Activated CD4-positive, alpha-beta T cell treated with anti-CD3 and anti-CD28 coated beads, Interleukin-2, Interleukin-6, amounts not matched to agents 100 ng/mL and 50 ng/mL, durations not matched to agents 16 hours and 8 hours (primary cell): ENCODE data around the gene DHX30.
A peak's percentile ranks its signal among the peaks of the same experiment; 100 is the strongest.

Source experiments
- DNase-seq: peaks from one replicate; pipeline ENCODE4 v3.0.0-alpha.2; 2020

Gene DHX30

DNA sequence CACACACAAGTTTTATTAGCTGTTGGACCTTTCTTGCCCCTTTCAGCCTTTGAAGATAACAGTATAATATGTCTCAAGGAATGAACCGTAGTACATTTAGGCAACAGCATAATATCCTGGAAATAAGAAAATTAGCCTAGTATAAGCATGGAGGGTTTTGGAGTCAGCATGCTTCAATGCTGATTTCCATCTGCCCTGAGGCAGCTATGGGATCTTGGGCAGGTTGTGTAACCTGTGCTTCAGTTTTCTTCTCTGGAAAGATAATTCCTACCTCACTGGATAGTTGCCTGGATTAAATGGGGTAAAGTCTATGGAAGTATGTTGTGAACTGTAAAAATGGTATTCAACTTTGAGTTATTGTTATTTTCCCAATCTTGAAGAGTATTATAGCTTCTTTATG lies 1.6 kb downstream of the DHX30 start:
- DNase-seq, result no peak

DNA sequence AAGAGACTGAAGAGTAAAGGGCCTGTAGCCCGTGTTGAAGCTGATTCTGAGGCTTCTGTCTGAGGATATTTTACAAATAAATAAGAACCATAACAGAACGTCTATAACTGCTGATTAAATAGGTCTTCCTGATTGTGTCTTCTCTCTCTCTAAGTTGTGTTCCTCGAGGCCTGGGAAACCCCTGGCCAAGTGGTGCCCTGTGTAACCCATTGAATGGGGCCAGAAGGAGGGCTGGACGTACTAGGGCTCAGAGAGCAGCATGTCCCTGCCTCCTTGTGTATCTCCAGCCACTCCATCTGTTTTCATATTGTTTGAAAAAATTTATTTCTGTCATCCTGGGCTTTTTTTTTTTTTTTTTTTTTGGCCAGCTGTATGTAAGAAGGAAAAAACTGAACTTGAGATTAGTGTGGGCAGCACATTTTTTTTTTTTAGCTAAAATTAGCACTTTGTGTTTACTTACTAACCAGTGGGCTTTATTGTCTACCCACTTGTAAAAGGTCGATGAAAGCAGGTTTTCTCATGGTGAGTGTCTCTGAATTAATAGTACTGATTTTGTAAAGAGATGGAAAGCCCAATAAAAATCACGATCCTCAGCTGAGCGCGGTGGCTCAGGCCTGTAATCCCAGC lies 10.7 kb downstream of the DHX30 start:
- no peak for DNase-seq

DNA sequence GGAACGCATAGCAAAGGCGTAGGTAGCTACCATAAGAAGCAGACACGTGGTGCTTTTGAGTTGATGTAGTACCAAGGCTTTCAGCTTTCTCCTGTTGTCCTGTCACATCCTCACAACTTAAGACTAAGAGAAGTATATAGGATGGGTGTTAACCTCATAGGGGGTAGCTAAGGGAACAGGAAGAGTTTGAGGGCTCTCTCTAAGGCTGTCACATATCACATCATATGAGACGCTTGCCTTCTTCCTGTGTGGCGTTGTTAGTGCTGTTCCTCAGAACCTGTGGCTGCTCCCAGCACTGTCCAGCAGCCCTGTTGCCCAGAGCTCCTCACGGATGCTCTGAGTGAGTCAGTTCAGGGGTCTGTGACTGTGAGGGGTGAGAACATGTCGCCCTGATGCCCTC lies 14.7 kb downstream of the DHX30 start:
- no peak for DNase-seq

DNA sequence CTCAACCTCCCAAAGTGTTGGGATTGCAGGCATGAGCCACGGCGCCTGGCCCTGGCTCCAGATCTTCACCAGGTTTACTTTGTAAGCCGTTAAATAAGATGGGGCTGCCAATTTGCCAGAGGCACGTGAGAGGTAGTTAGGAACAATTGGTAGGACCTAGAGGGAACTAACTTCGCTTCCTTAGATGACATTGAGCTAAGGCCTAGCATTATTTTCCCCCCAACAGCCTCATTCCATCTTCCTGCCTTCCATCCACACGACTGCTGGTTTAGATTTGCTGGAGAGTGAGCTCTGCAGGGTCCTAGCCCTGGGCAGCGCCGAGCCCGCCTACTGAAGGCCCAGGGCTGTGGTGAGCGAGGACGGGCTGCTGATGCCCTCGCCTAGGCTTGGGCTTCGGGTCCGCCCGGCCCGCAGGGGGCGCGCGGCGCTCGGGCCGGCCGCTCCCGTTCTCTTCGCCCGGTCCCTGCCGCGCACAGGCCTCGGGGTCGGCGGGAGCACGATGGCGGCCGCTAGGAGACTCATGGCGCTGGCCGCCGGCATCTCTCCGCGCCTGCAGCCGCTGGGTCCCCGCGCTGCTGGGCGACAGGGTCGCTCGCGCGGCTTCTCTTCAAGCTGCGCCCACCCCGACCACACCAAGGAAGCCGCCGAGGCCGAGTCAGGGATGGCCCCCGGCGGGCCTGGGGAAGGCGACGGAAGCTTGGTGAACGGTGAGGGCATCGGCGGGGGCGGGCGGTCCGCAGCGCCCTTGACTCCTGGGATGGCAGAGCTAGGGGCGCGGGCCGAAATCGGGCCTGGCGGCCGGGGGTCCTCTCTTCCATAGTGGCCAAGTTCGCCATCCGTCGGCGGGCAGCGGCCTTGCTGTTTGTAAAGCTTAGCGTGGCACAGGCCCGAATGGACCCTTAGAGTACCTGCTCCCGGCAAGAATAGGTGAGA lies 21.9 kb downstream of the DHX30 start:
- peak; percentile 89 for DNase-seq

DNA sequence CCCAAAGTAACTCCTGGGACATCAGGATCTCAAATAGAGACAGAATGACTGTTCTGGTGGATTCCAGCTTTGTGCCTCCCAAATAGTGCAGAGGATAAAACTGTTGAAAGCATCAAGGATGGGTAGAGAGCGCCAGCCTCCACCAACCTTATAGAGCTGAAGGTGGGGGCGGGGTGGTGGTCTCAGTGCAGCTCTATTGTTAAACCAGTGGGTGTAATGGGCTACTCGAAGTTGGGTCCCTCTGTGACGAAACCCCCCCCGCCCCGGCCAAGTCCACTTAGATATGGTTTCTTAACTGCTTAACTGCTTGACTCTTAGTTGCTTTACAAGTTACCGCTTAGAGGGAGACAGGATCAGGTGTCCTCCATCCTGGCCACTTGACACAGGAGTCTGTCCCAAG lies 22.7 kb downstream of the DHX30 start:
- no peak for DNase-seq

DNA sequence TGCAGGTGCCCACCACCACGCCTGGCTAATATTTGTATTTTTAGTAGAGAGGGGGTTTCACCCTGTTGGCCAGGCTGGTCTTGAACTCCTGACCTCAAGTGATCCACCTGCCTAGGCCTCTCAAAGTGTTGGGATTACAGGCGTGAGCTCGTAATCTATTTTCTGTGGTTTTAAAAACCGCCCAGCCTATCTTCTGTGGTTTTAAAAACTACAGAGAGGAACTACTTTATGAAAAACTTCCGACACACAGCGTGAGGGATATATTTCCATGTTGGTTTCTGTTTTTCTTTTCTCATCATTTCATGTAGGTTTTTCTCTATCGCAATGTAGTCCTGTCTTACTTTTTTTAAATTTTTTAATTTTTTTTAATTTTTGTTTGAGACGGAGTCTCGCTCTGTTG lies 26.5 kb downstream of the DHX30 start:
- peak; percentile 21 for DNase-seq

DNA sequence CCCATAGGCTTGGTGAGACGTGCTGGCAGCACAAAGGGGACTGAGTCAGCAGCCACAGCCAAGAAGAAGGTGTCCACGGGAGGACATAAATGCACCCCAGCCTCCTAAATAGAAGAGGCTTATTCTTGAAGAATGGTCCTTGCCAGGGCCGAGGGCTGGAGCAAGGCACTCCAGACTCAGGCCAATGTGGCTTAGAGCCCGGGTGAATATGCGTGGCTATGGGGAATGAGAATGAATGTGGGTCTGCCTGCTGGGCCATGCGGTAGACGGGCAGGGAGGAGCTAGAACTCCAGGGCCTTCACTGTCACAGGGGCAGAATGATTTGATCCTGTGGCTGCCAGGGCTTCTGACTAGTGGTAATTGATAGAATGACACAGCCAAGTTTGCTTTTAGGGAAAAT lies 34.0 kb downstream of the DHX30 start:
- no peak for DNase-seq

DNA sequence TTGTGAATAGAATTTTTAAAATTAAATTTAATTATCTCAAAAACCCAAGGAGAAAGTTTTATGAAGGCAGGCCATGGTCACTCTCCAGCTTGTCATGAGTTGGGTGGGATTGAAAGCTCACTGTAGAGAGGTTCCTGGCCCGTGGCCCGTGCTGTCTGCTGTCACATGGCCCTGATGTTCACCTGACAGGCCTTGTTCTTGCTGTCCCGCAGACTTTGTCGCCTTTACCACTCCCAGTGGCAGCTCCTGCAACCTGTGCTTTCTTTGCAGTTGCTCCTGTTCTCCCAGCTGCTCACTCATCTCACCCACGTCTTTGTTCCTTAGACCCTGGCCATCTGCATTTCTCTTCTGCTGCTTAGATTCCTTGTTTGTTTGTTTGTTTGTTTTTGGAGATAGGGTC lies 35.6 kb downstream of the DHX30 start:
- no peak for DNase-seq

DNA sequence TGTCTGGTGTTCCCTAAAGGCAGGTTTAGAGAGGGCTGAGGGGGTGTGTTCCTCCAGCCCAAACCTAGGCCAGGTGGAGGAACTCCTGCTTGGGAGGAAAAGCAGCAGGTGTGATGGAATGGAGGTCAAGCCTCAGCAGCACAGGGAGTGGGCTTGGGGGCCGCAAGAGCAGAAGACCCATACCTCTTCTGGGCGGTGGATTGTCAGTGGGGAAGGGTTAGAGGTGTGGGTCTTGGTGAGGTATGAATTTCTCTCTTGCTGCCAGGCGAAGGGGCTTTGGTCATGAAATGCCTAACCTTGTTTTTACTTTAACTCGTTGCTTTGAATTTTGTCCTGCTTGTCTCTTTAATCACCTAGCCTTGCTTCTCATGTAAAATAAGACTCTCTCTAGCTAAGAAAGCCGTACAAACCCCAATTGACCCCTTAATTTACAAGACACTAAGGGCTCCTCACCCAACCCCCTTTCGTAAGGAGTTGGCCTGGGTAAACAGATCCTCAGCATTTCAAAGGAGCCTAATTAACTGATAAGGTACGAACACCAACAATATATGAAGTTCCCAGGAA lies 38.9 kb downstream of the DHX30 start:
- DNase-seq, result no peak

DNA sequence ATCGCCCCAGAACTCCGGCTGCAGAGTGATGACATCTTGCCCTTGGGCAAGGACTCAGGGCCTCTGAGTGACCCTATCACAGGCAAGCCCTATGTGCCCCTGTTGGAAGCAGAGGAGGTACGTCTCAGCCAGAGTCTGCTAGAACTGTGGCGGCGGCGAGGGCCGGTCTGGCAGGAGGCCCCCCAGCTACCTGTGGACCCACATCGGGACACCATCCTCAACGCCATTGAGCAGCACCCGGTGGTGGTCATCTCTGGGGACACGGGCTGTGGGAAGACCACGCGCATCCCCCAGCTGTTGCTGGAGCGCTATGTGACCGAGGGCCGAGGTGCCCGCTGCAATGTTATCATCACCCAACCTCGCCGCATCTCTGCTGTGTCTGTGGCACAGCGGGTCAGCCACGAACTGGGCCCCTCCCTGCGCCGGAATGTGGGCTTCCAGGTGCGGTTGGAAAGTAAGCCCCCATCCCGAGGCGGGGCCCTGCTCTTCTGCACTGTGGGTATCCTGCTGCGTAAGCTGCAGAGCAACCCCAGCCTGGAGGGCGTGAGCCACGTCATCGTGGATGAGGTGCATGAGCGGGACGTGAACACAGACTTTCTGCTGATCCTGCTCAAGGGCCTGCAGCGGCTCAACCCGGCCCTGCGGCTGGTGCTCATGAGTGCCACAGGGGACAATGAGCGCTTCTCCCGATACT lies 43.4 kb downstream of the DHX30 start:
- no peak for DNase-seq

DNA sequence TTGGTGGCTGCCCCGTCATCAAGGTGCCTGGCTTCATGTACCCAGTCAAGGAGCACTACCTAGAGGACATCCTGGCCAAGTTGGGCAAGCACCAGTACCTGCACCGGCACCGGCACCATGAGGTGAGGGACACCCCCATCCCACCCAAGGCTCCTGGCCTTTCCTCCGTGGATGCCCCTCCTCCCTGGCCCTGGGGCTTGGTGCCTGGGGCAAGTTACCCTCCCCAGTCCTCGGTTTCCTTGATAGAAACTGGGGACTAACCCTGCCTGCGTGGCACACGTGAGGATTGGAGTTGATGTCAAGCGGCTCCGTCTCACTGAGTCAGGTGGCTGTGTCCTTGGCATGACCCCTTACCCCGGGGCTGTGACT lies 43.9 kb downstream of the DHX30 start:
- DNase-seq, result no peak

DNA sequence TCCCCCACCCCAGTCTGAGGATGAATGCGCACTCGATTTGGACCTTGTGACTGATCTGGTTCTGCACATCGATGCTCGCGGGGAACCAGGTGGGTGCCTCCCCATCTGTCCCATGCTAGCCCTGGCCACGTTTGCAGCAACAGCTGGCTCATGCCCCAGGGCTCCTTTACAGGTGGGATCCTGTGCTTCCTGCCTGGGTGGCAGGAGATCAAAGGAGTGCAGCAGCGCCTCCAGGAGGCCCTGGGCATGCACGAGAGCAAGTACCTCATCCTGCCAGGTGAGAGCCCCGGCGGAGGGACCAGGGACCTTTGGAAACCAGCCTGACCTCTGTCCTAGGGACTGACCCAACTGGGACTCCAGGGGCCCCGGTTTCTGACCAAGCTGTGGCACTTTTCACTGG lies 44.3 kb downstream of the DHX30 start:
- no peak for DNase-seq

DNA sequence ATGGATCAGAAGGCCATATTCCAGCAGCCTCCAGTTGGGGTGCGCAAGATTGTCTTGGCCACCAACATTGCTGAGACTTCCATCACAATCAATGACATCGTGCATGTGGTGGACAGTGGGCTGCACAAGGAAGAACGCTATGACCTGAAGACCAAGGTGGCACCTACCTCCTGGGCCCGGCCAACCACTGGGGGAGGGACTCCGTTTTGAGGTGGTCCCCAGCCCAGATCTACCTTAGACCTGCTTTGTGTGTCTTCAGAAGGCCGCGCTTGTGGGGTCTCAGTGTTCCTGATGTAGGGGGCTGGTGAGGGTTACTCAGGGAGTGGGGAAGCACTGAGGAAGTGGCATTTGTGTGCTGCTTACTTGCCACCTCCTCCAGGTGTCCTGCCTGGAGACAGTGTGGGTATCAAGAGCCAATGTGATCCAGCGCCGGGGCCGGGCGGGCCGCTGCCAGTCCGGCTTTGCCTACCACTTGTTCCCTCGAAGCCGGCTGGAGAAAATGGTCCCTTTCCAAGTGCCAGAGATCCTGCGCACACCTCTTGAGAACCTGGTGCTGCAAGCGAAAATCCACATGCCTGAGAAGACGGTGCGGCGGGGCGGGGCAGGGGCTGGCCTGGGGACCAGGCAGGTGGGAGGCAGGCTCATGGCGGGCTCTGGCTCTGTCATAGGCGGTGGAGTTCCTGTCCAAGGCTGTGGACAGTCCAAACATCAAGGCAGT lies 45.0 kb downstream of the DHX30 start:
- no peak for DNase-seq

DNA sequence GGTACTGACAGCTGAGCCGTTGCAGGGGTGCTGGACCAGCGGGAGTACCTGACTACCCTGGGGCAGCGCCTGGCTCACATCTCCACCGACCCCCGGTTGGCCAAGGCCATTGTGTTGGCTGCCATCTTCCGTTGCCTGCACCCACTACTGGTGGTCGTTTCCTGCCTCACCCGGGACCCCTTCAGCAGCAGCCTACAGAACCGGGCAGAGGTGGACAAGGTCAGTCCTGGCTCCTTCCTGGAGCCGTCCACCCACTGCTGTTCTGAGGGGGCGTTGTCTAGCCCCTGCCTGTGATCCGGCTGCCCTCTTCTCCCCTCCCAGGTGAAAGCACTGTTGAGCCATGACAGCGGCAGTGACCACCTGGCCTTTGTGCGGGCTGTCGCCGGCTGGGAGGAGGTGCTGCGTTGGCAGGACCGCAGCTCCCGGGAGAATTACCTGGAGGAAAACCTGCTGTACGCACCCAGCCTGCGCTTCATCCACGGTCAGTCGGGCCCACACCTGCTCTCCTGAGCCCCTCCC lies 45.7 kb downstream of the DHX30 start:
- DNase-seq, result no peak

DNA sequence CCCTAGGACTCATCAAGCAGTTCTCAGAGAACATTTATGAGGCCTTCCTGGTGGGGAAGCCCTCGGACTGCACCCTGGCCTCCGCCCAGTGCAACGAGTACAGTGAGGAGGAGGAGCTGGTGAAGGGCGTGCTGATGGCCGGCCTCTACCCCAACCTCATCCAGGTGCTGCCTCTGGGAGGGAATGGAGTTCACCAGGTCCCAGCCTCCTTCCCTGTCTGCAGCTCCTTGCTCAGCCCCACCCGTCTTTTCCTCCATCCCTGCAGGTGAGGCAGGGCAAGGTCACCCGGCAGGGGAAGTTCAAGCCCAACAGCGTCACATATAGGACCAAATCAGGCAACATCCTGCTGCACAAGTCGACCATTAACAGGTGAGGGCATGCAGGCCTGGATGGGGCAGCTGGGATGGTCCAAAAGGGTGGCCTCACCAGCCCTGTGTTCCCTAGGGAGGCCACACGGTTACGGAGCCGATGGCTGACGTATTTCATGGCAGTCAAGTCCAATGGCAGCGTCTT lies 46.3 kb downstream of the DHX30 start:
- DNase-seq, result no peak

DNA sequence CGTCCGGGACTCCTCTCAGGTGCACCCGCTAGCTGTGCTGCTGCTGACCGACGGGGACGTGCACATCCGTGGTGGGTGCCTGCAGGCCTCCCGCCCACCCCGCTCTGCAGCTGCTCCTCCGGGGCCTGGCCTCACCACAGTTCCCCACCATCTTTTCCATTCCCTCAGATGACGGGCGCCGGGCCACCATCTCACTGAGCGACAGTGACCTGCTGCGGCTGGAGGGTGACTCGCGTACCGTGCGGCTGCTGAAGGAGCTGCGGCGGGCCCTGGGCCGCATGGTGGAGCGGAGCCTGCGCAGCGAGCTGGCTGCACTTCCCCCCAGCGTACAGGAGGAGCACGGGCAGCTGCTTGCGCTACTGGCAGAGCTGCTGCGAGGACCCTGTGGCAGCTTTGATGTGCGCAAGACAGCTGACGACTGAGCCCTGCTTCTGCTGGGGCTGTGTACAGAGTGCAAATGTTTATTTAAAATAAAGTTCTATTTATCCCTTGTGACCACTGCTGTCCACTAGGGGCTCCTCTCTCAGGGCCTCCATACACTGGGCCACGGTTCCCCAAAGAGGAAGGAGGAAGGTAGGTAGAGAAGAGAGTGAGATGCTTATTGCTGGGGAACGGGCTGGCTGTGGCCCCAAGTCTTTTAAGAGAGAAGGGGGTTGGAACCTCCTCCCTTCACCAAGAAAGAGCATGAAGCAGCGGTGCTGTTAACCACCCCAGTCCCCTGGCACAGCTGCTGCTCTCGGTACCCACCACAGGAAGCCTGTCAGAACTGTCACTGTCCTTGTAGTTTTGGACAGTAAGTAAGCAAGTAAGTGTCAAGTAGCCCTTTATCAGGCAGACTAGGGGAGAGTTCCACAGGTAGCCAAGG lies 47.0 kb downstream of the DHX30 start:
- DNase-seq, result no peak

DNA sequence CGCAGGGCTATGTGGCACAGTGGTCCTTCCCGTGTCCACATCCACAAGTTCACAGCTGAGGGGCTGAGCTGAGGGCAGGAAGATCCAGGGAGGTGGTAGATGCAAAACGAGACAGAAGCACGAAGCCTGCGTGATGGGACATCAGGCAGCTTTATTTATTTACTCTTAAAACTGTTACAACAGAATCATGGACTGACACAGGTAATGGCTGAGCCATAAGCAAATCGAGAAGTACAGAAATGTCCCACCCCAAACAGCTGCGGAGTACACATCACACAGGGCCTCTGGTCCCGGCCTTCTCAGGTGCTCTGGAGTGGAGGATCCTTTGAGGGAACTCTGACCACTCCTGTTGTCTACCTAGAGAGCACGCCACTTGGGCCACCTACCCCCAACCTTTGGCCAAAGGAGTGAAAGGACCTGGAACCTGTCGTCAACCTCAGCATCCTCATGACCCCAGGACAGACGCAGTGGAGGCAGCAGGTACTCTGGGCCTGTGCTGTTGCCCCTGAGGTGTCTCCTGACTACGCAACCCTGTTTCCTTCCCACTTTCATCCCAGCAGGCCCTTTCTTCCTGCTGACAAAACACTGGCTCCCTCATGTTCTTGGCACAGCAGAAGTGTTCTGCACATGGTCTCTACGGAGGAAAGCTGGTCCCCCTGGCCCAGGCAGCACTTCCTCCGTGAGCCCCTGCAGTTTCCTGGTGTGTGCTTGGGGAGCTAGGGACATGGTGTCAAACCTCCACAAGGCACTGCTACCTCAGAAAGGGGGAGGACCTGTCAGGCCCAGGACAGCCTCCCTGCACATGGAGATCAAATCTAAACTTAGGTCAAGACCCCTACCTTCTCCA lies 47.8 kb downstream of the DHX30 start:
- no peak for DNase-seq

DNA sequence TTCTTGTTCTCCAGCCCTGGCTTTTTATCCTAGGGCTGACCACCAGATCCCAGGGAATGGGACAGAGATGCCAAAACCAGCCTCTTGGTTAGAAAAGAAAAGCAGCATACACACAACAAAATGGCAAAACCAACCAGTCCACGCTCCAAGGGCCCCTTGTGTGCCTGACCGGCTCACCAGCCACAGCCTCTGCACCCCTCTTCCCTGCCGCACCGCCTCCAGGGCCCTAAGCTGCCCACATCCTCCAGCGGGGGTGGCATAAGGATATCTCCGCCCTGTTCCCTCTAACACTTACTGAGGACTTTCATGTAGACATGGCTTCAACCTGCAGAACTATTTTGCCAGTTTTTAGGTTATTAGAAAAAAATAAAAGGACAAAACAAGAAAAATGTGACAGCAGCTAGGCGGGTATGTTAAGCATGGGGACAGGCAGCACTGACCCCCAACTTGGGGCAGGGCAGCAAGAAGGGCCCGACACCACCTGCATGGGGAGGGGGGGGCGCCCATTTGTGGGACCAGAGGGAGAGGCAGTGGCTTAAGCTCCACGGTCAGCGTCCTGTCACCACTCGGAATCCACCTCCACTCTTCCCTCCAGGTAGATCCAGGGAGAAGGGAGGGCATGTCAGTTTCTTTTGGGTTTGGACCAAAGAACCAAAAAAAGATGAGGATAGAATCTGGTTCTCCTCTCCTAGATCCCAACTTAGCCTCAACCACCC lies 49.1 kb downstream of the DHX30 start:
- no peak for DNase-seq
